Tibial nerve (tissue), 4 donors: Measurements from ENCODE around the gene MORC2.

ENCODE experiments used
- CTCF ChIP-seq, 5 experiments: fragments of 200-600 bp in 3 of 5; fragments of 450-650 bp in 2 of 5; sonication (generic) in 3 of 5; IDR thresholded peaks; one replicate each; pipeline ENCODE4 v1.5.1; 2016 to 2019; ENCODE audit warnings: antibody characterized with exemption in 5 of 5, mild to moderate bottlenecking in 3 of 5, moderate library complexity in 2 of 5
- EP300 ChIP-seq, 2 donors: sonication (generic); formaldehyde crosslinking; IDR thresholded peaks; one replicate each; pipeline ENCODE4 v1.6.1; 2017; ENCODE audit warnings: antibody characterized with exemption in 2 of 2, mild to moderate bottlenecking in 1 of 2
- POLR2A ChIP-seq, 2 donors: fragments of 450-650 bp; IDR thresholded peaks; one replicate each; pipeline ENCODE4 v1.6.1; 2017; ENCODE audit warnings: antibody characterized with exemption in 2 of 2, mild to moderate bottlenecking in 2 of 2, moderate library complexity in 2 of 2

GRCh38 chr22:30944986-30945385, 23.6 kb downstream of the MORC2 start:
- no peak for TF ChIP-seq CTCF (IDR thresholded peaks at IDR 0.05)
- TF ChIP-seq POLR2A (IDR thresholded peaks at IDR 0.05), result no peak
- no peak for TF ChIP-seq EP300 (IDR thresholded peaks at IDR 0.05)
